GM18858 (cell line): ENCODE measurements around the gene IQCK.
"Not testable (repeated sequence)": the region's sequence is repeated elsewhere in the genome, so short reads cannot be mapped to it uniquely, and the experiment has no call there.

Source experiments
- ATAC-seq: cut with Tn5 transposase; IDR thresholded peaks from one replicate; pipeline ENCODE4 v1.9.1; 2021; ENCODE audit not compliant: unreplicated experiment

Gene IQCK

GRCh38 chr16:19715566-19715965, 2.5 kb upstream of the IQCK start:
- no peak for ATAC-seq

DNA sequence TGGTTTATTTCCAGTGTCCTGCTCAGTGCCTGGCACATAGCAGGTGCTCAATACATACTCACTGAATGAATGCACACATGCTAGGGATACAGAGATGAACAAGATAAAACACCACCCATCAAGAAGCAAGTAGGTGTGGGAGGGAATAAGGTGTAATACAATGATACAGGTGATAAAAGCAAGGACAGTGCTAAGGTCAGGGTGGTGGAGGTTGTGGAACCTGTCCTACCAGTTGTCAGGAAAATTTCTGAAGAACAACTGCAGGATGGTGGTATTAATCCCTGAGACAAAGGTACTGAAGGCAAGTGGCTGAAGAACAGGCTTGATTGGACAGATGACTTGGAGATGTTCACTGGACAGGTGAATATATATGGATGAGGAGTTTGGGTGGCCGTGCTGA, 1.9 kb upstream of the IQCK start:
- no peak for ATAC-seq

GRCh38 chr16:19716728-19717127, 1.3 kb upstream of the IQCK start:
- not testable (repeated sequence) for ATAC-seq

DNA sequence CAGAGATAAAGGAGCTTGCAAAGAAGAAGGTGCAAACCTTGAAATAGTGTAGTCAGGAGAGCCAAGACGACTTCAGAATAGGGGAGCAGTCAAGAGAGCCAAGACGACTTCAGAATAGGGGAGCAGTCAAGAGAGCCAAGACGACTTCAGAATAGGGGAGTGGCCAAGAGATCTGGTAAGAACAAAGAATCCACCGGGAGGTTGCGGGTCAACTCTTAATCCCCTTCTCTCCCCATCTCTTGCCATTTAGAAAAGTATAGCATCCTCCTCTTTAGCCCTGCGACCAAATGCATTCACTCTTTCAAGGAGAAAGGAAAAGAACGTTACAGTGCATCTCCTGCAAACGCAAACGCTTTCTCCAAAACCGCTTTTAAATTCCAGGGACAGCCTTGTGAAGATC, 757 bp upstream of the IQCK start:
- no peak for ATAC-seq

GRCh38 chr16:19718624-19718965, 524 bp downstream of the IQCK start:
- no peak for ATAC-seq

DNA sequence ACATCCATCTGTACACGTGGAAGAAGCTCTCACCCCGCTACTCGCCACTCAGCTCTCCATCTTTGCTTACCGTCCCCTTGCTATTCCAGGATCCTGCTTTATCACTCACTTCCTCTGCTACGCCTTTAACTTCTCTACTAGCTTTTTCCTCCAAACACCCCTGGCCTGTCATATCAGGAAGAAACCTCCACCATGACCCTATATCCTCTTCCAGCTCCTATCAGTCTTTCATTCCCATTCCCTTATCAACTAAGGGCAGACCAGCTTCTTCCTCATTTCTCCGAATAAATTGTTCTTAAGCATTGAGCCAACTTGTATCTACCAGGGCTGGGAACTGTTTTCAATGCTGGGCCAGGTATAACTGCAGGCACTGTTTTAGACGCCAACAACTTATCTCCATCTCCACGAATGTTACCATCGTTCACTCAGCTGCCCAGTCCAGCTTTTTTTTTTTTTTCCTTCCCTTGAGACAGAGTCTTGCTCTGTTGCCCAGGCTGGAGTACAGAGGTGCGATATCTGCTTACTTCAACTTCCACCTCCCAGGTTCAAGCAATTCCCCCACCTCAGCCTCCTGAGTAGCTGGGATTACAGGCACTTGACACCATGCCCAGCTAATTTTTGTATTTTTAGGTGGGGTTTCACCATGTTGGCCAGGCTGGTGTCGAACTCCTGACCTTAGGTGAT, 4.3 kb downstream of the IQCK start:
- no peak for ATAC-seq

- no peak for ATAC-seq
Measured at GRCh38 chr16:19722981-19723380, 4.9 kb downstream of the IQCK start.

DNA sequence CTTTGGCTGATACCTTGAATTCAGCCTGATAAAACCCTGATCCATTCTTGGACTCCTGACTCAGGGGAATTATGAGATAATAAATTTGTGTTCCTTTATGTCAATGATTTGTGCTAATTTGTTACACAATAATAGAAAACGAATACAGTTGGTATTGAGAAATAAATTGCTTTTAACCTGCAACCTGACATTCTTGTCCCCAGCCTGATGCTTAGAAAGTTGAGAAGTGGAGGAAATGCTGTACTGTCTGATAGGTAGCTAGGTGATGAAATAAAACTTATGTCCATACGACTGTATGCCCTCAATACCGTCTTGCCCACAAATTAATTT, 10.5 kb downstream of the IQCK start:
- ATAC-seq, result no peak

DNA sequence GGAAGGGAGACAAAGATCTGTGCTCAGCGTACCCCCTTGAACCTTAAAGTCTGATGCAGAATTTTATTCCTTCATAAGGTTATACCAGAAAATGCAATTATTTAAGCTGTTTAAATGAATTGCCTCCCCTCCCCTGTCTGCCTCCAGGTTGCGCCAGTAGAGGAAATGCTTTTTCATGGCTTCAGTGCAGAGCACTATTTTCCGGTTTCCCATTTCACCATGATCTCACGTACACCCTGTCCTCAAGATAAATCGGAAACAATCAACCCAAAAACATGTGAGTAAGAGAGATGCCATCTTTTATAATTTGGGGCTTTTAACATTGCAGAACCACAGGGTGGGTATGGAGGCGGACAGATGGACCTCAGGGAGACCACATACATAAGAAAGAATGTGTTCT, 15.5 kb downstream of the IQCK start:
- ATAC-seq, result no peak

DNA sequence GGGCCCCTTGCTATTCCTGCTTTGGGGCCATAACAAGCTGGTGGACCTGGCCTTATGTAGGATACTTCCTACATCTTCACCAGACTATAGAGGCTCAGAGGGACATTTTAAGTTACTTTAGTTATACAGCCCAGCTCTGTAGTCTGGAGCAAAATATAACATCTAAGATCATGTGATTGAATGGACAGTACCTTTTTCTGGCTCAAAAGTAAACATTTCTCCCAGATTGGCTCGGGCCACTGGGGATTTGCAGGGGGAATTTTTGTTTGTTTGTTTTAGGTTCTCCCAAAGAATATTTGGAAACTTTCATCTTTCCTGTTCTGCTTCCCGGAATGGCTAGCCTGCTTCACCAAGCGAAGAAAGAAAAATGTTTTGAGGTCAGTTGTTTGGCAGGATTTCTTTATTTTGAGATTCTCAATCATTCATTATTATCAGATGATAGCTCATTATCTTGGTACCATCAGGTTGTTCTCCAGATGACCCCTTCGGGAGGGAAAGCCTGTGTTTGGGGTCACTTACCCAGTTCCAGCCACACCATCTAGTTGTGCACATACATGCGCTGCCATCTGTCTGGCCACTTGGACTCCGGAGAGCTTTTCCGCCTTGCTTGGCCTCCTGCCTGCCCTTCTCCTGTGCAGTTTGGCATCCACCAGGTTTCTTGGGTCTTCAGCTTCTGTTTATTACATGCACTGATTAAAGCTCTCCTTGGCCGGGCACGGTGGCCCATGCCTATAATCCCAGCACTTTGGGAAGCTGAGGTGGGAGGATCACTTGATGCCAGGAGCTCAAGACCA, 17.2 kb downstream of the IQCK start:
- ATAC-seq, result no peak

DNA sequence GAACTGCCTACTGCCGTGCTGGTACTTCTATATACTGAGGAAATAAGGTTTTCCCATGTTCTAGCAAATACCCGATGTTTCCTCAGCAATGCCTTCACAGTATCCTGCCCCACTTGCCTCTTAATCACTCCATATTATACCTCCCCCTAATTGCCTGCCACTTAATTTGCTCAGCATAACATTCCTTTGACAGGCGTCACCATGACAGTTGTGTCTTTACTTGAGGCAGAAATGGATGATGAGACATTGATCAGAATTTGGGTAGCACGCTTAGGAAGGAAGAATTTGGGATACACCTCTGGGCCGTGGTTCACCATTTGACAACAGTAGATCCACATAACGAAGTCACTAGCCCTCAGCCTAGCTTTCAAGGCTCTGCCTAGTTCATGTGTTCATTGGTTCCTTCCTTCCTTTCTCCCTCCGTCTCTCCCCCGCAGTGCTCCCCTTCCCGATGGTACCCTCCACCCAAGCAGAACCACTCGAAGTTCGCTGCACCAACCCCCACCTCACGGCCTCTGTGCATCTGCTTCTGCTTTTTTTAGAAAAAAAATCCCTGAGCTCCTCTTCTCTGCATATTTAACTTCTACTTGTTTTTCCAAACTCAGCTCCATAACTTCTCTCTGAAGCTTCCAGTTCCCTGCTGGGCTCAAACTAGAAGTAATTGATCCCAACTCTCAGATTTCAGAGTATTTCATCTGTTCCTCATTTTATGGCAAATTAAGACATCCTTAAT, 19.4 kb downstream of the IQCK start:
- no peak for ATAC-seq

DNA sequence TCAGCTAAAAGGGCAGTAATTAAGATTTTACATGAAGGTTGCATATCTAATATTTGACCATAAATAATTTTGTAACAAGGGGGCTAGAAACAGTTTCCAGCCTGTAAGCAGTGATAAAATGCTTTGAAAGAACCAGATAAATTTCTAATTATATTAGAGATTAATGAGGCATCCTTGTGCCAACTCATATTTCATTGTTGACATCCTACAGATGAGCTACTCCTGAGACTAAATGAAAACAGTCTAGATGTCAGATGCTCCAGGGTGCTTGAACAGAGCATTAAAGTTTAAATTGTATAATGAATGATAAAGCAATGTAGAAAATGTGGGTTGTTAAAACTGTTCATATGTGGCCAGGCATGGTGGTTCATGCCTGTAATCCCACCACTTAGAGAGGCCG, 23.3 kb downstream of the IQCK start:
- no peak for ATAC-seq

GRCh38 chr16:19743816-19744159, 25.7 kb downstream of the IQCK start:
- ATAC-seq, result no peak

DNA sequence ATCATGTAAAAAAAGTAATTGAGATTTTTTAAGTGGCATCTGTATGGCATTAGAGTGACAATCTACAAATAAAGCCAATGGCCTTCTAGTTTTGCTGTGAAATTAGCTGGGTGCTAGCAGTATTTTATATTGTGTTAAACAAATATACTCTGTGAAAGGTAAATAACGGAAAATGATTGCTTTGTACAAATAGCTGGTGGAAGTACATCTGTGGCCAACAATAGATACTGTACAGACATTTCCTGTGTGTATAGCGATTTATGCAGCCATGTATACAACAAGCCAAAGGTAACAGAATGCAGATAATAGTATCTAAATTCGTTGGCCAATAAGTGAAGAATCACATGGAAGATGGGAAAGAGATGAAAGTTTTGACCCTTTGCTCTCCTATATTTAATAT, 26.6 kb downstream of the IQCK start:
- ATAC-seq, result no peak

DNA sequence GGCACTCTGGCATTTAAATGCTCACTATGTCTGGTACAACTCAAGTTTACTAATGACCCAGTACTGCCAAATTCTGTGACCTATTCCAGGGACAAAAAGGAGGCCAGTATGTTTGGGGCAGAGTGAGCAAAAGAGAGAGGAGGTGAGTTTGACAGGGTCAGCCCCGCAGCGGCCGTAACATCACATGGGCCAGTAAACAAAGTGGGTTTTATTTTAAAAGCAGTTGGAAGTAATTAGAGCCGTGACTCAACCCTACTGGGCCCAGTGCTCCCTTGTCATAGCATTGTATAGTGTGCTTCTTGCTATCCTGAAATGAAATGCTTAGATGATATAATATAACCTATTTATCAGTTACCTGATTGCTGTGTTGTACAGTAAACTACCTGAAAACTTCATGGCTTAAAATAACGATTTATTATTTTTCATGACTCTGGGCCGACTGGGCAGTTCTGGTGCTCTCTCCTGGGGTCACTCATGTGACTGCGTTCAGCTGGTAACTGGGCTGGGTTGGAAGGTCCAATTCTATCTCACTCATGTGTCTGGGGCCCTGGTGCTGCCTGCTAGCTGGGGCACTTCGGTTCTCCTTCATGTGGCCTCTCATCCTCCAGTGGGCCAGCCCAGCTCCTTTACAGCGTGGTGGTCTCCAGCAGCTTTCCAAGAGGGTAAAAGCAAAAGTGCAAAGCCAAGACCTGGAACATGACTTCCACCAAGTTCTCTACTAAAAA, 27.4 kb downstream of the IQCK start:
- ATAC-seq, result no peak

DNA sequence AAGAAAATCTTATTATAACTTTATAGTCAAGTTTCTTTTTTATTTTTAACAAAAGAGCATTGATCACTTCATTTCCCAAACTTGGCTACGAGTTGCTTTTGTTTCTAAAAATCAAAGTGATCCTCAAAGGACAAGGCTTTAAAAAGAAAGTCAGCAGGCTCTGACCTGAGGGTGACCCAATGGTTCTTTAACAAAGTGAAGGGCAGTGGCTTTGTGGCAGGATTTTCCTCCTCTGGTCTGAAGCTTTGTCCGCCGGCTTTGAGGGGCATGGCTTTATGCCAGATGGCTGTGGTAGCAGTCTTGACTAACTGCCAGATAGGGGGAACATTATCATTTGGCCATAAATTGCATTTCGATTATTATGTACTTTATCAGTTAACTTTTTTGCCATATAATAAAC, 28.5 kb downstream of the IQCK start:
- ATAC-seq, result no peak

DNA sequence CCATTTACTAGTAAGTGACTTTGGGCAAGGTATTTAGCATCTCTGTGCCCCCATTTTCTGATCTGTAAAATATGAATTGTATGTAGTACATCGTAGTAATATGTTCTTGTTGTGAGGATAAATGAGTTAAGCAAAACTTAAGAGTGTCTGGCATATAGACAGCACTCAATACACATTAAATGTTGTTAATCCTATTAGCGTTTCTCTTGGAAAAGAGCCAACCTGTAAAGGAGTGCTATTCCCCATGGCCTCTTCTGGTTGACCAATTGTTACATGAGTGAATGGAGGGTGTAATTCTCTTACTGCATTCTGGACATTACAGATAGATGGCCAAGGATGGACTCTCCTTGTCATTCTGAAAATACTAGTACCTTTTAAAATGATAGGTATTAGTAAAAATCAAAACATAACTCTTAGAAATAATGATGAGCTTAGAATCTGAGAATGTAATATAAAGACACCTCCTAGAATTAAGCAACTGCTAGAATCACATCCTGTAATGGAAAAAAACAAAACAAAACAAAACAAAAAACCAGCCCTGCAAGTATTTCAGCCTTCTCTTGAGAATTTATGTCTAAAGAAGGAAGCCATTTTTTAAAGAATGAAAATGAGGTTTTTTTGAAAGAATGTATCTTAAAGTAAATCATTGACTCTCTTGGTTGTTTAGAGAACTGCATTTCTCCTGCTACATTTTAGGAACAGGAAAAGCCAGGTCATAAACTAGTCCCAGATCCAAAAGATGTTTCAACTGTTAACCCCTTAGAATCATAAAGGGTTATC, 30.5 kb downstream of the IQCK start:
- ATAC-seq, result no peak

DNA sequence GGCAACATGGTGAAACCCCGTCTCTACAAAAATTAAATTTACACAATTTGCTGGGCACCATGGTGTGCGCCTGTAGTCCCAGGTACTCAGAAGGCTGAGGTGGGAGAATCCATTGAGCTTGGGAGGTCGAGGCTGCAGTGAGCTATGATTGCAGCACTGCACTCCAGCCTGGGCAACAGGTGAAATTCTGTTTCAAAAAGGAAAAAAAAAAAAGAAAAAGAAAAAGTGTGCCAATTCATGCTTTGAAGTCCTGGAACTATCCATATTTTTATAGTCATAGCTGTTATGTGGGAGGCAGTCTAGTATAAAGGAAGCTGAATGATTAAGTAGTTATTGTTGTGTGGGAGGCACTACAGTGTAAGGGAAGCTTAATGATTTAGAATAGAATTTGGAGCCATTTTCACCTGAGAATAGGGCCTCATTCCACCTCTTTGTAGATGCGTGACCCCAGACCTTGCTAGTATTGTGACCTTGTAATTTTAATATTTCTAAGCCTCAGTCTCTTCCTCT, 31.6 kb downstream of the IQCK start:
- ATAC-seq, result no peak

DNA sequence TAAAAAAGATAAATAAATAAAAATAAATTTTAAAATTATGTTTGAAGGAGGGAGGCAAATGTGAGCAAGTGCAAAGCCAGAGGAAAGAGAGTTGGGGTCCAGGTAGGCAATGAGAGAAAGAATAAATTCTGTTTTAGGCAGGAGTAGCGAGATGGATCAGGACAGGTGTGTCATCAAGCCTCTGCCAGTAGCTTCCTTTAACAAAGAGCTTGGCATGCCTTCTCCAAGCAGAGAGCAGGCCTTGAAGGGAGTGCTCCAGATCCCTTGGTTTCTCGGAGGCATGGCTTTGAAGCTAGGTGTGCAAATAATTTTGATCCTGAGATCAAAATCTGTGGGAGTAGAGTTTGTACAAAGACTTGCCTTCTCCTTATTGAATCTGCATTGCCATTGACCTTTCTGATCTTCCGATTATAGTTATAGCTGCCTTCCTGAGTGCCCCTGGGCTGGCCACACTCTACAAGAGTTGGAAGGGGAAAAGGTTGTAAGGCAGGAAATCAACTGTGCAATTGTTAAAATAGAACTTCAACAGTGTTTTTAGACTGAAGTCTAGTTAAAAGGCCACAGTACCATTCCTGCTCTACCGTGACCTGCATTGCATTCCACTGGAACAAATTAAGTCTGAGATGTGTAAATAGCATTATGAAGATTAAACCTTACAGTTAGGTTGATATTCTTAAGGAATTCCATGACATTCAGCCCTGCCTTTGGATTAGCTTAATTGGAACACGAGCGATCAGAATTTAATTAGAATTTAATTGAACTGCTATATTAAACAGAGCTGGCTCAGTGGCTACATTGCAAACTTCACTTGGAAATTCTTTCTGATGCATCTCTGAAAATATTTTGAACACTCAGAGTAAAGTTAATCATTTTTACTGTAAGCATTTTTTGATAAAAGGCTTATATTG, 33.7 kb downstream of the IQCK start:
- no peak for ATAC-seq
